HepG2 (cell line): Measurements from ENCODE around the gene MRPL14. TPM values are rescaled to one million over a fixed set of nuclear protein-coding genes. Genes with fewer than 3 reads are reported as not detected.
A peak's percentile ranks its signal among the peaks of the same experiment; 100 is the strongest.

Experiments
- CREB1 ChIP-seq, 2 experiments: fragments of 450-650 bp in 1 of 2; IDR thresholded peaks; 2 replicates each; pipeline ENCODE4 v1.6.1; 2016 to 2017; ENCODE audit warnings: control low read depth in 1 of 2, mild to moderate bottlenecking in 1 of 2, missing compliant biosample characterization in 1 of 2, missing genetic modification characterization in 1 of 2
- FOXK1 ChIP-seq: sonication (generic); formaldehyde crosslinking; IDR thresholded peaks from 2 replicates; pipeline ENCODE4 v1.4.0; 2020; ENCODE audit warnings: low read depth, missing genetic modification reagents, borderline replicate concordance
- FUBP1 ChIP-seq: sonication (generic); formaldehyde crosslinking; IDR thresholded peaks from 2 replicates; pipeline ENCODE4 v1.5.1; 2020; ENCODE audit warnings: missing genetic modification reagents, mild to moderate bottlenecking, borderline replicate concordance
- GATAD1 ChIP-seq: IDR thresholded peaks from 2 replicates; pipeline ENCODE4 v1.6.1; 2016; ENCODE audit warnings: missing genetic modification reagents, missing compliant biosample characterization
- GATAD2A ChIP-seq: IDR thresholded peaks from 2 replicates; pipeline ENCODE4 v1.6.1; 2016
- HMG20A ChIP-seq: IDR thresholded peaks from 2 replicates; pipeline ENCODE4 v1.6.1; 2016; ENCODE audit warnings: borderline replicate concordance
- HMGXB4 ChIP-seq, 2 experiments: sonication (generic) in 1 of 2; formaldehyde crosslinking in 1 of 2; IDR thresholded peaks; 2 replicates each; pipeline versions ENCODE4 v1.4.0 to v1.6.1; 2018 to 2020; ENCODE audit warnings: missing genetic modification reagents in 2 of 2, borderline replicate concordance in 1 of 2, low read depth in 1 of 2, mild to moderate bottlenecking in 1 of 2, missing biosample characterization in 1 of 2
- HOXA9 ChIP-seq: sonication (generic); formaldehyde crosslinking; IDR thresholded peaks from 2 replicates; pipeline ENCODE4 v1.8.1; 2022; ENCODE audit warnings: missing genetic modification reagents, mild to moderate bottlenecking, moderate library complexity, borderline replicate concordance
- KLF15 ChIP-seq: sonication (generic); formaldehyde crosslinking; IDR thresholded peaks from 2 replicates; pipeline ENCODE4 v1.8.1; 2023; ENCODE audit warnings: borderline replicate concordance, mild to moderate bottlenecking, inconsistent platforms, missing genetic modification reagents, mixed read lengths
- KLF16 ChIP-seq, 2 experiments: sonication (generic) in 1 of 2; formaldehyde crosslinking in 1 of 2; IDR thresholded peaks; 2 replicates each; pipeline versions ENCODE4 v1.6.1 to v1.8.0; 2016 to 2023; ENCODE audit warnings: missing genetic modification reagents in 2 of 2, missing compliant biosample characterization in 1 of 2
- POLR2A ChIP-seq, 2 experiments: IDR thresholded peaks; 2 replicates each; pipeline ENCODE4 v1.6.1; 2011; ENCODE audit warnings: low read depth in 2 of 2, low read length in 2 of 2, mild to moderate bottlenecking in 1 of 2, moderate library complexity in 1 of 2; ENCODE audit not compliant: insufficient read depth in 1 of 2
- RELA ChIP-seq: sonication (generic); formaldehyde crosslinking; IDR thresholded peaks from 2 replicates; pipeline ENCODE4 v1.4.0; 2020; ENCODE audit warnings: missing genetic modification reagents
- SNRNP70 ChIP-seq: fragments of 200-400 bp; formaldehyde crosslinking; IDR thresholded peaks from 2 replicates; pipeline ENCODE4 v1.6.1; 2017; ENCODE audit warnings: mild to moderate bottlenecking, low read depth, low read length, moderate library complexity
- SRF ChIP-seq: IDR thresholded peaks from 2 replicates; pipeline ENCODE4 v1.6.1; 2011; ENCODE audit warnings: mild to moderate bottlenecking, low read depth, low read length, moderate library complexity
- SRSF9 ChIP-seq: fragments of 200-400 bp; formaldehyde crosslinking; IDR thresholded peaks from 2 replicates; pipeline ENCODE4 v1.6.1; 2018; ENCODE audit warnings: borderline replicate concordance, mild to moderate bottlenecking, low read depth, low read length; ENCODE audit not compliant: insufficient read depth, poor library complexity, severe bottlenecking
- SYNCRIP ChIP-seq: fragments of 200-400 bp; formaldehyde crosslinking; IDR thresholded peaks from 2 replicates; pipeline ENCODE4 v1.6.1; 2018; ENCODE audit warnings: mild to moderate bottlenecking, low read depth, low read length; ENCODE audit not compliant: insufficient read depth
- ZFYVE20 ChIP-seq: sonication (generic); formaldehyde crosslinking; IDR thresholded peaks from 2 replicates; pipeline ENCODE4 v1.8.0; 2023; ENCODE audit warnings: low read depth, mild to moderate bottlenecking, moderate library complexity, missing genetic modification reagents, borderline replicate concordance
- ZNF253 ChIP-seq: sonication (generic); formaldehyde crosslinking; IDR thresholded peaks from 2 replicates; pipeline ENCODE4 v1.8.0; 2022; ENCODE audit warnings: mild to moderate bottlenecking, missing genetic modification reagents, borderline replicate concordance
- ZNF274 ChIP-seq: sonication (generic); formaldehyde crosslinking; IDR thresholded peaks from 2 replicates; pipeline ENCODE4 v1.5.1; 2020; ENCODE audit warnings: mild to moderate bottlenecking, missing genetic modification reagents
- ZNF282 ChIP-seq: fragments of 450-650 bp; IDR thresholded peaks from 2 replicates; pipeline ENCODE4 v1.6.1; 2018; ENCODE audit not compliant: partially characterized antibody
- ZNF333 ChIP-seq: sonication (generic); formaldehyde crosslinking; IDR thresholded peaks from 2 replicates; pipeline ENCODE4 v1.4.0; 2020; ENCODE audit warnings: mild to moderate bottlenecking, missing genetic modification reagents, borderline replicate concordance
- ZNF33B ChIP-seq: sonication (generic); formaldehyde crosslinking; IDR thresholded peaks from 2 replicates; pipeline ENCODE4 v1.5.1; 2020; ENCODE audit warnings: mild to moderate bottlenecking, missing genetic modification reagents
- ZNF556 ChIP-seq: sonication (generic); formaldehyde crosslinking; IDR thresholded peaks from 2 replicates; pipeline ENCODE4 v1.4.0; 2020; ENCODE audit warnings: mild to moderate bottlenecking, missing genetic modification reagents, borderline replicate concordance
- ZNF766 ChIP-seq: sonication (generic); formaldehyde crosslinking; IDR thresholded peaks from 2 replicates; pipeline ENCODE4 v1.5.0; 2020; ENCODE audit warnings: missing genetic modification reagents, borderline replicate concordance
- ZNF772 ChIP-seq: sonication (generic); formaldehyde crosslinking; IDR thresholded peaks from 2 replicates; pipeline ENCODE4 v1.5.0; 2020; ENCODE audit warnings: mild to moderate bottlenecking, missing genetic modification reagents
- polyA plus RNA-seq, 8 experiments: library from polyadenylated mRNA; depleted of rRNA in 3 of 8; stranded (reverse) in 7 of 8; unstranded in 1 of 8; fragments of >200 nt; fragmentation: Illumina TruSeq in 4 of 8; extraction: Trizol in 4 of 8; gene quantifications; 2 replicates each; pipeline versions ENCODE4 v1.2.1 to v1.2.3, GENCODE V29; 2011 to 2016; ENCODE audit warnings: low read depth in 4 of 8, missing spikeins in 1 of 8, mixed read lengths in 1 of 8; ENCODE audit not compliant: insufficient read depth in 1 of 8
- total RNA-seq, 5 experiments: library from RNA; depleted of rRNA; stranded (reverse); fragments of >200 nt; fragmentation: Illumina TruSeq; extraction: Trizol; gene quantifications; 2 replicates each; pipeline ENCODE4 v1.2.3, GENCODE V29; 2016; ENCODE audit warnings: low read depth in 1 of 5

MRPL14 gene
- total and polyA plus RNA-seq, 2 of the 13 experiments (the other 11 are each of a cell fraction or from before 2014, with no cell fraction given) = 157 to 178 TPM

GRCh38 chr6:44126320-44127149 lies 717 bp downstream of the MRPL14 start (continued):
- TF ChIP-seq SNRNP70 (no peak), HMGXB4 (CRISPR knock-in tag; IDR thresholded peaks at IDR 0.05; ENCODE audit: borderline replicate concordance in 1 of 2, low read depth in 1 of 2) (no peak), ZNF253 (CRISPR knock-in tag) (no peak), ZFYVE20 (no peak), KLF15 (no peak), POLR2A (IDR thresholded peaks at IDR 0.05; ENCODE audit: insufficient read depth in 1 of 2, low read depth in 2 of 2, low read length in 2 of 2) (peak in 1 of 2 experiments; percentile 32; a peak in 2 of 4 replicates), FUBP1 (CRISPR knock-in tag) (peak; percentile 15; the same call in 1 of the 2 replicates), ZNF556 (CRISPR knock-in tag) (no peak), ZNF33B (CRISPR knock-in tag) (no peak), ZNF333 (CRISPR knock-in tag) (no peak), SRF (no peak), ZNF274 (CRISPR knock-in tag) (0 out of 2 replicates have a peak, but pooled peaks have one; percentile 9), SYNCRIP (no peak), CREB1 (IDR thresholded peaks at IDR 0.05) (no peak), CREB1 (CRISPR knock-in tag; IDR thresholded peaks at IDR 0.05) (0 out of 2 replicates have a peak, but pooled peaks have one; percentile 9), GATAD2A (CRISPR knock-in tag) (no peak), KLF16 (CRISPR knock-in tag; IDR thresholded peaks at IDR 0.05) (peak in 1 of 2 experiments; percentile 27; a peak in 2 of 4 replicates), RELA (CRISPR knock-in tag) (no peak), ZNF766 (CRISPR knock-in tag) (no peak), ZNF772 (CRISPR knock-in tag) (no peak), HOXA9 (no peak), ZNF282 (no peak), HMG20A (no peak), SRSF9 (no peak), FOXK1 (CRISPR knock-in tag) (no peak), GATAD1 (no peak)
